Medulla oblongata (tissue), 1 donor: Measurements from ENCODE around the gene TMEM33.

Source experiments
- DNase-seq: peaks from one replicate; pipeline ENCODE4 v3.0.0-alpha.2; 2015; ENCODE audit errors: extremely low spot score

The TMEM33 gene

GRCh38 chr4:41994461-41994985 is 59.3 kb downstream of the TMEM33 start:
- DNase-seq: no peak

- no peak for DNase-seq
Measured at GRCh38 chr4:41998019-41998418, 62.8 kb downstream of the TMEM33 start.

- DNase-seq: no peak
Measured at GRCh38 chr4:41999321-41999720, 64.1 kb downstream of the TMEM33 start.

GRCh38 chr4:42008011-42008786 is 73.0 kb downstream of the TMEM33 start:
- no peak for DNase-seq
